ENCODE data around the gene DPYSL5.

DPYSL5 gene

DNA sequence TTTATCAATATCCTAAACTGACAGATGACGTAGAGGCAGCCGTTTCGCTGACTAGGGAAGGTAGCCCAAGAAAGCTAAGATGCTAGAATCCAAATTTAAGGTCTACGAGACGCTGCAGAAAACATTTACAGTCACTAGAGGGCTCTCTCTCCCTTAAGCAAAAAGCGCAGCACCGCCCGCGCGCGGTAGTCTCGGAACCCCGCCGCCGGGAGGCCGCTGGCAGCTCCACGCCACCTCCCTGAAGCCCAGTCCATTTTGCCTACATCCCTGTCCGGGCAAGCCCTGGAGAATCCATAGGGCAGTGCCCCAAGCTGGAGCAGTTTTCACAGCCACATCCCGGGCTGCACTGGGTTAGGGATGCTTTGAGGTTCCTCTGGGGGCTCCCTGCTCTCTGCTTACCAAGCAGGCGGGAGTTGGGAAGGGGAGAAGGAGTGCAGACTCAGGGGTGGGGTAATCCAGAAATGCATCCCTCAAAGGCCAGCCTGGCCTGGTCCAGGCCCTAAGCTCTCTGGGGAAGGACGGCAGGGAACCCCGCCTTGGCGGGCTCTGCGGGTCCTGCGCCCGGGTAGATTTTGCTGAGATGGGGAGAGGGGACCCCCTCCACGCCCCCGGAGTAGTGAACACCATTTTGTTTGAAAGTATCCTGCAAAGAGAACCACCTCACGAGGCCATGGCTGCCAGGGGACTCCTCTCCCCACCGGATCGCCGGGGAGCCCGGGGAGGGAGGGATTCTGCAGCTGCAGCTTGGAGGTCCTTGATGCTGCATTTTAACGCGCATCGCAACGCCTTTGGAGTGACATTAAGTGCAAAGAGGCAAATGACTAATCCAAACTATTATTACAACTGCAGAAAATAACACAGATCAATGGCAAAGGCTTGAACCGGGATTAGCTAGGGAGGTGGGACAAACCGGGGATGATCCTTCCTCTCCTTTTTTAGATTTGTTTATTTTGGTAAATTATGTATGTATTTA is 1.3 kb upstream of the DPYSL5 start:
- peak; percentile 90 for DNase-seq

DNA sequence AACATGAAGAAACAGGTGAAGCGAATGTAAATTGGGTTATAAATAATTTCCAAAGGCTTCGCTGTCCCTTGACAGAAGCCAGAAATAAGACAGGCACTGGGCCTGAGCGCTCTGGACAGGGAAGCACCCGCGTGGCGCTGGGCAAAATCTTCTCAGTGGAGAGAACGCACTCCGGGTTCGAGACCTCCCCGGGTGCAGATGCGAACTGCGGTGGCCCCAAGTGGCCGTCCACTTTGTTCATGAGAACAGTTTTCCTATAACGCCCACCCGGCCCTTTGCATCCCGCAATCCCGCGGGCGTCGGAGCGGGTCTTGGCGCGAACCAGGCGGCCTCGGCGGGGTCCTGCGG is 651 bp upstream of the DPYSL5 start:
- peak; percentile 67 for DNase-seq

DNA sequence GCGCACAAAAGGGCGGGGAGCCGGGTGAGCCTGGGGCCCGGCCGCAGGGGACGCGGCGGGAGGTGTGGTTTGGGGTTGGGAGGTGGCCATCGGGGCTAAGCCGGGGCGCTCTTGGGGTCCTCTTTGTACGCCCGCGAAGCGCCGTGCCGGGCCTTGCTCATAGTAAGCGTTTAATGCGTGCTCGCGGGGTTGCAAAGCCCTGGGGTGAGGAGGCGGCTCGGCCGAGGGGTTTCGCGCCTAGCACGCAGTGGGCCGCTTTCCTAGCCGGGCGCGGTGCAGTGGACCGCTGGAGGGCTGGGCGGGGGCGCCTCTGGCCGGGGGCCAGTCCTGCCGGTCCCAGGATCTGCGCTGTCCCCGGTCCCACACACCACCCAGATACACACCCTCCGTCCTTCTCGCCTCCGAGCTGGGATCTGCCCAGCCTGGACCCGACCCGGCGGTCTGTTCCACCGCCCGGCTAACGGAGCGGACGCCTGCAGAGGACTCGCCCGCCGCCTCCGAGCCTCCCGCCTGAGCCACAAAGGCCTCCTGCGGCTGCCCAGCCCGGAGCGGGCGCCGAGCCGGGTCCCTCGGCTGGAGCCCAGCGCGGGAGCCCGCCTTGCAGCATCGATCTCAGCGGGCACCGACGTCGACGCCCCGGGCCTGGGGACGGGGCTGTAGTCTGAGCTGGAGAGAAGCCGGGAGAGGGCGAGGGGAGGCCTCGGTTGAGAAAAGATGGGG is 564 bp downstream of the DPYSL5 start:
- no peak for DNase-seq

DNA sequence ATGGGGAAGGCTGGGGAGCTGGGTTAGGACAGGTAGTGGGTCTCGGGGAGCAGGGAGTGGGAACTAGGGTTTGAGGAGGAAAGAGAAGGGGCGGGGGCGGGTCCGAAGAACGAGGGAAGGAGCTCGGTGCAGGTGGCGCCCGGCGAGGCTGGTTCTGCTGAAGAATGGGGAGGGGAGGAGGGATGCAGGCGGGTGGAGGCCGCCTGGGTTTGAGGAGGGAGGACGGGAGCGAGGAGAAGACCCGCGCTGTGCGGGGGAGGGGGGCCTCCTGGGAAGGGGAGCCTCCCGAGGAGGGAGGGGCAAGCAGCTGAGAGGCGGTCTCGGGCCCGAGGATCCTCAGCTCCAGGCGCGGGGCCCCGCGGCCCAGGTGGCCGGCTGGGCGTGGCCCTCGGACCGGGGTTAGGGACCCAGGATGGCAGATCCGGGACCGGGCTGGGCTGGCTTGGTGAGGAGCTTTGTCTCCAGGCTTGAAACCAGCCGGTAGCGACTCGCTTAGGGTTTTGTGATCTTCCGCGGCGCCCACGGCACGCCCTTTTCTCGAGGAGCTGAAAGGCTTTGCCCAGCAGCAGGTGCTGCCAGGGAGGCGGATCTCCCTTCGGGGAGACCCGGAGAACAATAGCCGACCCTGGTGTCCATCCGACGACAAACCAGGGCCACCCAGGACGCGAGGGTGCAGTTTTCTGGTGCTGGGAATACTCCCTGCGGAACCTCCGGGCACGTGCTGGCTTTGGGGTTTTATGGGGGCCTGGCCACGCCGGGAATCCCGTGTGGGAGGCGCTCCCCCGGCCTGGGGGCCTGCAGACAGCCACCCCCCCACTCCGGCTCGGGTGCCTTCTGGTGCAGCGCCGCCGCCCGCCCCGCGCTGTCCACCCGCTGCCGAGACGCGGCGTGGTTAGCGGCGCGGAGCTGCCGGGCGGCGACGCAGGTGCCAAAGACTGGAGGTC is 1.4 kb downstream of the DPYSL5 start:
- DNase-seq, result peak; percentile 68

DNA sequence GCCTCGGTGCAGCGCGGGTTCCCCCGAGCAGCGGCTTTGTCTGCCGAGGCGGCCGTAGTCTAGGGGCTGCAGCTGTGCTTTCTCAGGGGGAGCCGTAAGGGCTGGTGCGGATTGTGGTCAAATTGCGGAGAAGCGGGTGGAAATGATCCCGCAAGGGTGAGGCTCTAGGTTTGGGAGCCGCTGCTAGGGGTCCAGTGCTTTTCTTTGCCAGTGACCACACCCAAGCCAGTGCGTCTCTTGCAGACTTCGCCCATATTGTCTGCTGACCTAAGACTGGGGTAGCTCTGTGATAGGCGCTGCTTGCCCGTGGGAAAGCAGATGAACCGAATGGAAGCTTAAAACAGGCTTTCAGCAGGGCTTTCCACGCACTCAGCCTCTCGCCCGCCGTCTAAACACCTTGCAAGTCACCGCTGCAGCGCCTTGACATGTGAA is 2.1 kb downstream of the DPYSL5 start:
- DNase-seq, result no peak

DNA sequence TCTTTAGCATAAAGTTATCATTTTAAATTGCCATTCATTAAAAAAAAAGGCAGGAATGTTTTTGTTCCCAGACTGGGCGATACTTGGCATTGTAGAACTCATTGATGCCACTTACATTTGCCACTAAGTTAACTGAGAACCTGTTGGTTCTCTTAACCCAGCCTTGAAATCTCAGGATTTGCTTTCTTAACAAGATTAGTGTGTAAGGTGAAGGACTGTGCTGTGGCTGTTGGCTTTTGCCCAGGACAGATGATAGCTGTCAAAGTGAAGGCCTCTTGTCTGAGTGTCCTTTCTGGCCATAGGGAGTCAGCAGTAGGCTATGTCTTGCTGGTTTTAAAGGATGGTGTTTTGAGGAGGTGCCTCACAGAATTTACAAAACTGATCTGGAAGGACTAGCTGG is 2.6 kb downstream of the DPYSL5 start:
- DNase-seq, result peak; percentile 7

DNA sequence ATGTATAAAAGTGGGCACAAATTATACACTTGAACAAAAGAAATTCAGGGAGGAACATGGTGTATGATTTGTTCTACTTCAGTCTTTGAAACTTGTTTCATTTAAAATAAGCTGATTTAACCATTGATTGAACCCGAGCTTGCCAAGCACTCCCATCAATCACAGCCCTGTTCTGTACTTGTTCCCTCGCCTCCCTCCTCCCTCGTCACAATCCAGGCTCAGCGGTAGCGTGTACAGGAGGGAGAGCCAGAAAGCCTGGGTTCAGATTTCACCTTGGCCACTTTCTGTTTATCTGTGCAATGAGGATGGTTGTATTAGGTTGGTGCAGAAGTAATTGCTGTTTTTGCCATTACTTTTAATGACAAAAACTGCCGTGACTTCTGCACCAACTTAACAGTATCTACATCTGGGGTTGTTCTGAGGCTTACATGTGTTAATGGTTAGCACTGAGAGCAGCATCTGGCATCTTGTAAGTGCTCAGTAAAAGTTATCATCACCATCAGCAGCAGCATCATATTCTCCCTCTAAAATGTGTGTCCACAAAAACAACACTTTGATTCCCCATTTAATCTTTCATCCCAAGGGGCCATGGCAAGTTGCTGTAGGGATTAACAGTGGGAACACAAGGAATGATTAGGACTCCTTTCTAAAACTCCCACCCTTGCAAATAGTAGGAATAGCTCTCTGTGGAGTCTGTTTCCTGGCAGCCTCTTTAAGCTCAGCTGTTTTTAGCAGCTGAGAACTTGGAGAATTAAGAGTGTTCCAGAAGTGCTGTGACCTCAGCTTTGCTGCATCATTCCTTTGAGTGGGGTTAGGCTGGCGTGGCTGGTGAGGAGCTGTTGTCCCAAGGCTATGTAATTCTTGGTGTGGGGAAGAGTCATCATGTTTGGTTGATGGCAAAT is 4.7 kb downstream of the DPYSL5 start:
- no peak for DNase-seq

DNA sequence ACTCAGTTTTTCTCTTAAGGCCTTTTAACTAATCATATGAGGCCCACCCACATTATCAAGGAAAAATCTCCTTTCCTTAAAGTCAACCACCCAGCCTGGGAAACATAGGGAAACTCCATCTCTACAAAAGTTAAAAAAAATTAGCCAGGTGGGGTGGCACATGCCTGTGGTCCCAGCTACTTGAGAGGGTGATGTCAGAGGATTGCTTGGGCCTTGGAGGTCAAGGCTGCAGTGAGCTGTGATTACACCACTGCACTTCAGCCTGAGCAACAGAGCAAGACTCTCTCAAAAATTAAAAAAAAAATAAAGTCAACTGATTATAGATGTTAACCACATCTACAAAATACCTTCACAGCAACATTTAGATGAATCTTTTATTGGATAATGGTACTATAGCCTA is 5.8 kb downstream of the DPYSL5 start:
- no peak for DNase-seq

DNA sequence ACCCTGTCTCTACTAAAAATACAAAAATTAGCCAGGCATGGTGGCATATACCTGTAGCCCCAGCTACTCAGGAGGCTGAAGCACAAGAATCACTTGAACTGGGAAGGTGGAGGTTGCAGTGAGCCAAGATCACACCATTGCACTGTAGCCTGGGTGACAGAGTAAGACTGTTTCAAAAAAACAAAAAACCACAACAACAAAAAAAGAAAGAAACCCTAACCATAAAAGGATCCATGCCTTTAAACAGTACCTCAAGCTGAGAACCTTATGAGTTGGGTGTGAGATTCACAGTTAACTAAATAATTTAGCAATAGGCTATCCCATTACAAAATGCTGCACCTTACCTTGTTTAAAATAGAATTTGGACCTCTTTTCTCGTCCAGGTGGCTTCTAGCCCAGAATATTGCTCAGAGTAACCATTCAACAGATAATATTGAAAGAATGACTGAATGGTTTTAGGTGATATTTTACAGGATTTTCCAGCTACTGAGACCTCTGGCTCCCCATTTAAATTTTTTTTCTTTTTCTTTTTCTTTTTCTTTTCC is 6.4 kb downstream of the DPYSL5 start:
- DNase-seq, result no peak

DNA sequence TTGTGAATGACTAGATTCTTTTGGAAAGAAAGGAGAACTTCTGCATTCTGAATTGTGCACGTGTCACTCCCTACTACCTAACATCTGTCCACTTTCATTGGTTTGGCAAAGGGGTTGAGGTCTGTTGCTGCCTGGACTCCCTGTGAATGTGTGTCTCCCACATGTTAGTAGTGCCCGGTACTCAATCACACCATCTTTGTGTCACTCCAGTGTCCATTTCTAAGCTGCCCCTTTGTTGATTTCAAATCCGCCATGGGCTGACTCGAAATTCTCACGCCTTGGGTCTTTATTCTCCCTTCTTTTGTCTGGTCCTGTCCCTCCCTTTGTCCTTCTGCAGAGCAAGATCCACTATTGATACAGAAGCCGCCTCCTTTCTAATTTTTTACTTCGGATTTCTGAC is 7.5 kb downstream of the DPYSL5 start:
- no peak for DNase-seq

DNA sequence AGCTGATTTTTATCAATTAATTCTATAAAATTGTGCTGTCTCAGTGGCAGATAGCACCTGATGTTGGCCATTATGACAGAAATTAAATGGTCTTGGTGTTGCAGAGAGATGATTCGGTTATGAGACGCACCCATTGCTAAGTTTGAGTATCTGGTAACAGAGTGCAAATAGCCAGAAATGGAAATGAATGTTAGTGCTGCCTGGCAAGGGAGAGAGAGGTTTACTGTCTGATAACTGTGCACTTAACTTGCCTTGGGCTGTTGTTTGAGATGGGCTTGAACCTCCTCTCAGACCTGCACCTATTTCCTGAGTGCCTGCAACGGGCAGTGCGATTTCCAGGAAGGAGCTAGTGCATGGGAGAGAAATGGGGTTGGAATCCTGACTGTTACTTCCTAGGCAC is 11.7 kb downstream of the DPYSL5 start:
- no peak for DNase-seq

DNA sequence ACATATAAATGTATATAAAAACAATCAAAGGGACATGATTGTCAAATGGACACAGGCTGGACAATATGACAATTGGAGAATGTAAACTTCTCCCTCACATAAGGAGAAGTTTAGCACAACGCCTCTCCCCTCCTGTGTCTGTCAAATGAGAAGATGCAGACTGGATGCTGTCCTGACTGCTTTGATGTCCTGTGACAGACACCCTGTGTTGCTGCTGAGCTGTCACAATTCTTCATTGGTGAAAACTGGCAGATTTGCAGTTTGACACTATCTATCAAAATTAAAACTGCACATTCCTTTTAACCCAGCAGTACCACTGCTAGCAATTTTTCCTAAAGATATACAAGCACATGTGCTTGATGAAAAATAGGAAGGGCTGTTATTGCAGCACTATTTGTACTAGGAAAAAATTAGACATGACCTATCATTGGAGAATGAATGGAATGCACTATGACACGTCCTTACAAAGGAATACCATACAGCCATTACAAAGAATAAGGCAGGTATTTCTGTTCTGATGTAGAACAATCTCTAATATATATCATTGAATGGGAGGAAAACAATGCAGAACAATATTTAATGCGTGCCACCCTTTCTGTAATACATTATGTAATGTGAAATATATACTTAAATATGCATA is 12.4 kb downstream of the DPYSL5 start:
- DNase-seq, result no peak

DNA sequence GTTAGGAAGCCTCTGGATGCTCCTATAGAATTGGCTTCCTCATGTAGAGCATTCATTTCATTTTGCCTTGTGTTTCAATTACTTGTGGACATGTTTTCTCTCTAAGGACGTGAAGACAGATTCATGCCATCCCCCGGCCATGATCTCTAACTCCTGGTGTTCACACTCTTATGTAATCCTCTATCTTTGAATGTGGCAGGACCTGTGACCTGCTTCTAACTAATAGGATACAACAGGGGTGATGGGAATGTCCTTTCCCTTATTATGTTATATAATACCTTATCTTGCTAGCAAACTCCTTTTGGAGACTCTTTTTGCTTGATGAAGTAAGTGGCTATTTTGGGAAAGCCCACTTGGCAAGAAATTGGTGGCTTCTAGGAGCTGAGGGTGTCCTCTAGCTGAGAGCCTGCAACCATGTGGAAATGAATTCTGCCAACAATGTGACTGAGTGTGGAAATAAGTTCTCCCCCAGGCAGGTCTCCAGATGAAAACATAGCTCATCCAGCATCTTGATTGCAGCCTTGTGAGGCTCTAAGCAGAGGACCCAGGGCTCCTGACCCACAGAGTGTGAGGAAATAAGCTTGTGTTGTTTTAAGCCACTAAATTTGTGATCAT is 13.8 kb downstream of the DPYSL5 start:
- no peak for DNase-seq

DNA sequence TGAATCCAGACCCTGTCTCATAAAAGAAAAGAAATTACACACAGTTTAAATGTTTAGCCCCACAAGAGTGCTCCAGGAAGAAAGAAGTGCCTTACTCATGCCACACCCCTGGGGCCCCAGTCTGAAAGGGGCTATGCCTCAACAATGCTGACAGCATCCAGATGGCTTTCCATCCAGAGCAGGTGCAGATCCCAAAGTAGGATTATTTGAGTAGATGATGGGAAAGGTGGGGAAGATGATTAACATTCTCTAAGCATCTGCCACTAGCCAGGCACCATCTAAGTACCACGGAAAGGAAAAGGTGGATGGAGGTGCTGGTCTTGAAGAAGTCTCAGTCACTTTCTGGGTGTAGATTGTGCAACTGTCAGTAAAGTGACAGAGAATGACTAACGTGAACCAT is 16.3 kb downstream of the DPYSL5 start:
- DNase-seq, result no peak

DNA sequence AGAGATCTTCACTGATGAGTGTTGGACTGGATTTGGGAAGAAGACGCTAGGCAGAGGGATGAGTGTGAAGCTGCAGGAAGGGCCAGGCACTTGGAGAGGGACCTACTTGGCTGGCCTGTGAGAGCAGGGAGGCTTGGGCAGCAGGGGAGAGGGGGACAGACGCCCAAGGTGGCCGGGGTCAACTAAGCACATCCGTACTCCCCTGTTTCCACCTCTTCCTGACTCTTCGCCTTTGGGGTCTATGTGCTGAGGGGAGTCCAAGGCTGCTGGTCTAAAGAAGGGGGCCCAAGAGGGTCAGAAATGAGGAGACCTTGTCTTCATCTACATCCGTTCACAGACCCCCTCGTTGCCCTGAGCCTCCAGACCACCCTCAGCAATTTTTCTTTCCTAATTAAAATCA is 16.7 kb downstream of the DPYSL5 start:
- no peak for DNase-seq

DNA sequence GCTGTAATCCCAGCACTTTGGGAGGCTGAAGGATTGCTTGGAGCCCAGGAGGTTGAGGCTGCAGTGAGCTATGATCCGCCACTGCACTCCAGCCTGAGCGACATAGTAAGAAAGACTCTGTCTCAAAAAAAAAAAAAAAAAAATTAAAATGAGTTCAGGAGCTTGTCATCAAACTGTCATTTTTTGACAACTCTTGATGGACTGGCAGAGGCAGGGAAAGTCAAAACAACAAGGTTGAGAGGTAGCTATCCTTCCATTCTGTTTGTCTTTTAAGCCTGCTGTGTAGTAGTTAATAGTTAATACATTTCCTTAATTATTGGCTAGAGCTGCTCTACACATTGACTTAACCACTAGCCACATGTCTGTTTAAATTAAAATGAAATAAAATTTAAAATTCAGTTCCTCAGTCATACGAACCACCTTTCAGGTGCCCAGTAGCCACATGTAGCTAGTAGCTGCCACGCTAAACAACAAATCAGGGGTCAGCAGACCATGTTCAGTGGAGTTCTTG is 22.7 kb downstream of the DPYSL5 start:
- no peak for DNase-seq

DNA sequence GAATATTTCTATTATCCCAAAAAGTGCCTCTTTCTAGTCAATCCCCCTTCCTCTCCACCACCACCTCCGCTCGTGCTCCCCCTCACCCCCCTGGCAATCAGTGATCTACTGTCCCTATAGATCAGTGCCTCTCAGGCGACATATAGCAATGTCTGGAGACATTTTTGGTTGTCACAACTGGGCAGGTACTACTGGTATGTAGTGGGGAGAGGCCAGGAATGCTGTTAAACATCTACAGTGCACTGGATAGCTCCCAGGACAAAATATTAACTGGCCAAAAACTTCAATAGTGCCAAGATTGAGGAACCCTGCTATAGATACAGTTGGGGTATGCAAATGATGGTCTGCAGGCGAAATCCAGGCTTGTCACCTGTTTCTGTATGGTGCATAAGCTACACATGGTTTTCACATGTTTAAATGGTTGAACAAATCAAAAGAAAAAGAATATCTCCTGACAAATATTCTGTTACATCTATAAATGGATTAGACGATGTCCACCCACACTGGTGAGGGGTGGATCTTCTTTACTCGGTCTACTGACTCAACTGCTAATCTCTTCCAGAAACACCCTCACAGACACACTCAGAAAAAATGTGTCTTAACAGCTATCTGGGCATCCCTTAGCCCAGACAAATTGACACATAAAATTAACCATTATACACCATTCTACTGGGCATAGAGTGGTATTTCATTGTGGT is 25.5 kb downstream of the DPYSL5 start:
- no peak for DNase-seq

DNA sequence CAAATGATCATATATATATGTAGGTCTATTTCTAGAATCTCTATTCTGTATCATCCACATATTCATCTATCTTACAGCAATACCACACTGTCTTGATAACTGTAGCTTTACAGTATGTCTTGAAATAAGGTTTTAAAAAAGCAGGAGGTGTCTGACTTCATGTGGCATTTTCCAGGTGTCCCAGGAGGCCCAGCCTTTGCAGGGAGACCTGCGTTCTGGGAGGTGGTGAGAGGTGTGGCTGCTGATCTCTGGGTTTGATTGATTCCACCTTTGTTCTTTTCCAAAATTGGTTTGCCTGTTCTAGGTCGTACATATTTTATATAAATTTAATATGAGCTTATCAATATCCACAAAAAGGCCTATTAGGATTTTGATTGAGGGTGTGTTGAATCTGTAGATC is 26.6 kb downstream of the DPYSL5 start:
- no peak for DNase-seq

DNA sequence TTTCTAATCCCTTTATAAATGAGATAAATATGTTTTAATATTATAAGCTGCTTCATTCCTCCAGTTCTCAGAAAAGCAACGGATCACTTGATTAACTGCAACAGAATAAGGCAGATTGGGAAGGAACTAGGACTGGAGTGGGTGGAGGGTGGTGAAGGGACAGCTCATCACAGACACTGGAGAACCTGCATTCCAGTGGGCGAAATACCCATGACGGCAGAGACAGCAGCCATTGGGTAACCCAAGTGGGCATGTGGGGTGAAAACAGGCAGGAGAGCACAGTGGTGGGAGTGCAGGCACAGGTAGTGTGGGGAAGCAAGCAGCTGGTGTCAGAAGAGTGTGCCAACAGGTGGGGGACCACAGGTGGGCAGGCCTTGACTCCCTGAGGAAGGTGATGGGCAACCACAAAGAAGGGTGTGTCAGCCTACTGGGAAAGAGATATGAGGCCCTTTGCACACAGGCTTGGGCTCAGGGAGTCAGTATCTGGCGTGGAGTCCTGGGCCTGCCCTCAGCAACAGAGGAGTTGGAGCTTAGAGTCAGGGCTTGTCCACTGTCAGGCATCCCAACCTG is 27.2 kb downstream of the DPYSL5 start:
- no peak for DNase-seq

DNA sequence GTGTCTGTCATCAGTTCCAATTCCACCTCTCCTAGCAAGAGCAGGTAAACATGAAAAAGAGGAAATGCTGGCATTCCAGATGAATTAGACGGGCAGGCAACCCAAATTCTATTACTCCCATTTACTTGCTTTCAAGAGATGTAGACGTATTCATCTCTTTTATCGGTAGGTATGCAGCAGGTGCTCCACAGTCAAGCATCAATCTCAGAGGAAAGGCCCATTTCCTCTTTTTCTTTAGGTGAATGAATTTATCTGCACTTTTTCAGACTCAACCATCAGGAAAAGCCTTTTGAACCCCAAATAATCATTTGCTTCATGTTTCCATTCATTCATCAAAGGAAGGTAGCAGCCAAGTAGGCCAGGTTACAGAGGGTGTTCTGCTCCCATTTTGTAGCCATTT is 27.9 kb downstream of the DPYSL5 start:
- no peak for DNase-seq

Measured in NCI-H2227 treated with DMSO at 0.1 percent for 48 hours (cell line).